Astrocyte of the cerebellum (primary cell): ENCODE data around the gene PCDH9.

Source experiments
- DNase-seq: peaks from one replicate; pipeline ENCODE4 v3.0.0-alpha.2; 2011; ENCODE audit warnings: low read depth
- H3K4me3 ChIP-seq: 2 replicates; pipeline ENCODE4 v1.5.1; 2011; ENCODE audit warnings: mild to moderate bottlenecking, low read depth, low read length, moderate library complexity
- CTCF ChIP-seq: IDR thresholded peaks from 2 replicates; pipeline ENCODE4 v1.5.1; 2012; ENCODE audit warnings: low read length, low read depth, moderate library complexity, mild to moderate bottlenecking; ENCODE audit errors: missing control alignments
- in situ Hi-C: cut with HindIII; loops from 2 replicates; pipeline ENCODE4 v1.10.0; 2017; ENCODE audit warnings: low sequenced_read_pairs

PCDH9 gene

GRCh38 chr13:66951426-66951825 lies 278.7 kb downstream of the PCDH9 start:
- no peak overlapping the region for H3K4me3 ChIP-seq
- no peak for DNase-seq
- TF ChIP-seq CTCF = no peak
- in situ Hi-C loops = no loop called here

- TF ChIP-seq CTCF = no peak
- H3K4me3 ChIP-seq = no peak overlapping the region
- no peak for DNase-seq
- in situ Hi-C loops = no loop called here
Observed at GRCh38 chr13:66950666-66951065, 279.5 kb downstream of the PCDH9 start.

- no peak overlapping the region for H3K4me3 ChIP-seq
- no peak for TF ChIP-seq CTCF
- no peak for DNase-seq
- in situ Hi-C loops = no loop called here
Observed at GRCh38 chr13:66948910-66949309, 281.2 kb downstream of the PCDH9 start.

- H3K4me3 ChIP-seq = no peak overlapping the region
- in situ Hi-C loops = no loop called here
- no peak for DNase-seq
- no peak for TF ChIP-seq CTCF
Observed at GRCh38 chr13:66943530-66943929, 286.6 kb downstream of the PCDH9 start.

- no peak overlapping the region for H3K4me3 ChIP-seq
- no peak for DNase-seq
- TF ChIP-seq CTCF = no peak
- in situ Hi-C loops = no loop called here
Observed at GRCh38 chr13:66940113-66940512, 290.0 kb downstream of the PCDH9 start.

- in situ Hi-C loops = no loop called here
- TF ChIP-seq CTCF = no peak
Observed at GRCh38 chr13:66937423-66937822, 292.7 kb downstream of the PCDH9 start.

GRCh38 chr13:66933994-66934393 lies 296.1 kb downstream of the PCDH9 start:
- in situ Hi-C loops = no loop called here
- no peak overlapping the region for H3K4me3 ChIP-seq
- DNase-seq = peak; percentile 24
- TF ChIP-seq CTCF = no peak

More at GRCh38 chr13:66937423-66937822, 292.7 kb downstream of the PCDH9 start:
- DNase-seq = no peak
- no peak overlapping the region for H3K4me3 ChIP-seq
